K562 (cell line): ENCODE data around the gene NMT2. TPM values are rescaled to one million over a fixed set of nuclear protein-coding genes. Genes with fewer than 3 reads are reported as not detected.
A peak's percentile ranks its signal among the peaks of the same experiment; 100 is the strongest.

Experiments used
- ATAC-seq: fragments of 200-7000 bp; cut with Tn5 transposase; 3 replicates; pipeline ENCODE4 v1.9.1; 2020; ENCODE audit warnings: moderate library complexity
- BruUV-seq: library from RNA; stranded (reverse); fragments of 400-500 nt; replicated peaks from 2 replicates; lab custom pipeline; 2021; lab: Mats Ljungman, UMichigan
- CTCF ChIA-PET: fragments of 300-600 bp; formaldehyde crosslinking; extraction: SDS; loops from one replicate; lab custom pipeline; 2021; ENCODE audit warnings: low intra/inter-chr PET ratio; lab: Yijun Ruan, JAX
- POLR2A ChIA-PET: fragments of 300-600, 350-650 bp; sonication (Branson Sonifier 250); formaldehyde crosslinking; extraction: SDS; loops from one replicate; lab custom pipeline; 2021; ENCODE audit warnings: antibody characterized with exemption, inconsistent platforms; lab: Yijun Ruan, JAX
- DNase-seq, 4 experiments: peaks; one replicate each; pipeline versions ENCODE4 v3.0.0 to v3.0.0-alpha.2; 2011 to 2018; ENCODE audit warnings: low spot score in 3 of 4, mixed read lengths in 3 of 4; ENCODE audit errors: extremely low read depth in 1 of 4
- FAIRE-seq: peaks from 2 replicates; lab custom pipeline; 2011; peaks lifted over from hg19 to GRCh38; lab: Jason Lieb, UNC
- H2AFZ ChIP-seq: 2 replicates; pipeline ENCODE4 v1.6.0; 2011; ENCODE audit warnings: low read depth, low read length, control low read depth, inconsistent platforms
- H3K27ac ChIP-seq: fragments of 200-600 bp; 3 replicates; pipeline ENCODE4 v1.8.0; 2011; ENCODE audit warnings: low read depth, mild to moderate bottlenecking, control low read depth, inconsistent platforms, low read length, moderate library complexity, mixed read lengths; ENCODE audit errors: extremely low read depth
- H3K27me3 ChIP-seq, 2 experiments: fragments of 300-600 bp in 1 of 2; 2 replicates in 1 of 2; 3 replicates in 1 of 2; pipeline versions ENCODE4 v1.6.0 to v1.8.0; 2011; ENCODE audit warnings: inconsistent platforms in 2 of 2, low read length in 2 of 2, mild to moderate bottlenecking in 1 of 2, mixed read lengths in 1 of 2, moderate library complexity in 1 of 2; ENCODE audit not compliant: control insufficient read depth in 2 of 2, insufficient read depth in 2 of 2
- H3K36me3 ChIP-seq: fragments of 300-600 bp; 3 replicates; pipeline ENCODE4 v1.8.0; 2011; ENCODE audit warnings: mild to moderate bottlenecking, low read length, inconsistent platforms; ENCODE audit not compliant: control insufficient read depth, insufficient read depth
- H3K4me1 ChIP-seq, 2 experiments: fragments of 200-600 bp in 1 of 2; replicated peaks in 1 of 2; 2 replicates in 1 of 2; 3 replicates in 1 of 2; pipeline versions ENCODE4 v1.5.1 to v1.8.0; 2011; ENCODE audit warnings: inconsistent platforms in 2 of 2, low read length in 2 of 2, mild to moderate bottlenecking in 1 of 2, mixed read lengths in 1 of 2, moderate library complexity in 1 of 2; ENCODE audit not compliant: control insufficient read depth in 2 of 2, insufficient read depth in 2 of 2
- H3K4me2 ChIP-seq: 2 replicates; pipeline ENCODE4 v1.6.1; 2011; ENCODE audit warnings: low read length, control low read depth, inconsistent platforms, mixed read lengths; ENCODE audit not compliant: insufficient read depth
- H3K4me3 ChIP-seq: fragments of 200-600 bp; sonication (generic), shearing (Covaris generic); 2 replicates; pipeline ENCODE4 v1.5.1; 2016; ENCODE audit warnings: control low read depth, inconsistent platforms
- H3K79me2 ChIP-seq: fragments of 200-600 bp; 3 replicates; pipeline ENCODE4 v1.8.0; 2011; ENCODE audit warnings: low read length, inconsistent platforms; ENCODE audit not compliant: control insufficient read depth, insufficient read depth
- H3K9ac ChIP-seq, 2 experiments: 2 replicates each; pipeline versions ENCODE4 v1.6.0 to v1.6.1; 2011; ENCODE audit warnings: low read depth in 2 of 2, low read length in 2 of 2, control low read depth in 1 of 2, inconsistent platforms in 1 of 2, mild to moderate bottlenecking in 1 of 2, mixed read lengths in 1 of 2; ENCODE audit not compliant: insufficient read depth in 1 of 2
- H3K9me1 ChIP-seq: one replicate; pipeline ENCODE4 v1.6.0; 2011; ENCODE audit warnings: inconsistent platforms, mild to moderate bottlenecking, low read length, moderate library complexity; ENCODE audit not compliant: control insufficient read depth, insufficient read depth
- H3K9me3 ChIP-seq: replicated peaks from 2 replicates; pipeline ENCODE4 v1.5.1; 2011; ENCODE audit warnings: low read depth, low read length, inconsistent platforms; ENCODE audit not compliant: control insufficient read depth, insufficient read depth
- H4K20me1 ChIP-seq: replicated peaks from 2 replicates; pipeline ENCODE4 v1.6.1; 2011; ENCODE audit warnings: low read length, inconsistent platforms, mixed read lengths; ENCODE audit not compliant: control insufficient read depth, insufficient read depth
- ARID3B ChIP-seq: fragments of 250-450 bp; sonication (Bioruptor Pico); IDR thresholded peaks from 2 replicates; pipeline ENCODE4 v1.4.0; 2020; ENCODE audit warnings: borderline replicate concordance
- ATF7 ChIP-seq: fragments of 450-650 bp; IDR thresholded peaks from 2 replicates; pipeline ENCODE4 v1.7.1; 2014; ENCODE audit warnings: mild to moderate bottlenecking, moderate library complexity
- ELF4 ChIP-seq: fragments of 450-650 bp; formaldehyde crosslinking; IDR thresholded peaks from 2 replicates; pipeline ENCODE4 v1.4.0; 2022; ENCODE audit warnings: missing genetic modification characterization
- GTF2E2 ChIP-seq: fragments of 200-800 bp; sonication (Bioruptor generic); IDR thresholded peaks from 2 replicates; pipeline ENCODE4 v1.6.1; 2016; ENCODE audit warnings: missing genetic modification characterization, missing compliant biosample characterization
- HEY1 ChIP-seq: fragments of 250-450 bp; sonication (Bioruptor Pico); IDR thresholded peaks from 2 replicates; pipeline ENCODE4 v1.5.0; 2020; ENCODE audit warnings: mild to moderate bottlenecking, moderate library complexity, borderline replicate concordance
- HOXB6 ChIP-seq: fragments of 250-450 bp; sonication (Bioruptor Pico); IDR thresholded peaks from 2 replicates; pipeline ENCODE4 v1.5.1; 2022; ENCODE audit warnings: mild to moderate bottlenecking, borderline replicate concordance
- IRF2 ChIP-seq: sonication (generic); formaldehyde crosslinking; IDR thresholded peaks from 2 replicates; pipeline ENCODE4 v1.8.1; 2022; ENCODE audit warnings: mild to moderate bottlenecking, missing genetic modification reagents
- KLF10 ChIP-seq: fragments of 250-450 bp; sonication (Bioruptor Pico); IDR thresholded peaks from 2 replicates; pipeline ENCODE4 v1.6.1; 2021; ENCODE audit warnings: matching md5 sums
- OTX1 ChIP-seq: fragments of 450-650 bp; formaldehyde crosslinking; IDR thresholded peaks from 2 replicates; pipeline ENCODE4 v1.4.0; 2022; ENCODE audit warnings: mild to moderate bottlenecking
- TRIM25 ChIP-seq: fragments of 450-650 bp; IDR thresholded peaks from 2 replicates; pipeline ENCODE4 v1.7.0; 2016; ENCODE audit warnings: borderline replicate concordance
- ZNF263 ChIP-seq: sonication (generic); formaldehyde crosslinking; IDR thresholded peaks from 2 replicates; pipeline ENCODE4 v1.8.0; 2022; ENCODE audit warnings: mild to moderate bottlenecking, missing genetic modification reagents, borderline replicate concordance
- ZNF395 ChIP-seq: fragments of 200-800 bp; sonication (Bioruptor generic); IDR thresholded peaks from 2 replicates; pipeline ENCODE4 v1.6.1; 2017; ENCODE audit warnings: missing genetic modification characterization, missing compliant biosample characterization
- WGBS: fragments of 100-300 bp; shearing (Covaris generic); methylation state at CpG from one replicate; pipeline ENCODE4 v1.1.6; 2016; ENCODE audit warnings: low coverage, mixed read lengths; ENCODE audit not compliant: insufficient coverage; ENCODE audit errors: missing lambda C conversion rate; 5-methylcytosine and 5-hydroxymethylcytosine counted together
- in situ Hi-C: fragments of 300-500 bp; cut with MboI; formaldehyde crosslinking; loops from 4 replicates; pipeline ENCODE4 v1.15.0; 2018; ENCODE audit warnings: inconsistent platforms, mixed read lengths
- intact Hi-C: fragments of 100-400 bp; cut with micrococcal nuclease; formaldehyde crosslinking; loops from 2 replicates; pipeline ENCODE4 v1.14.2; 2022
- polyA plus RNA-seq, 8 experiments: library from polyadenylated mRNA; depleted of rRNA in 4 of 8; stranded (reverse) in 5 of 8; unstranded in 3 of 8; fragments of >200 nt; fragmentation: Nextera tagmentation in 2 of 8; fragmentation: Illumina TruSeq in 1 of 8; extraction: Ambion mirVana in 2 of 8; extraction: Trizol in 1 of 8; gene quantifications; 2 replicates each; pipeline versions ENCODE4 v1.2.1 to v1.2.3, GENCODE V29; 2011 to 2014; ENCODE audit warnings: inconsistent platforms in 1 of 8, missing spikeins in 1 of 8
- total RNA-seq, 7 experiments: library from RNA; depleted of rRNA in 6 of 7; stranded (reverse); fragments of >200 nt in 6 of 7; fragmentation: Illumina TruSeq in 2 of 7; extraction: Trizol in 2 of 7; gene quantifications; 2 replicates each; pipeline versions ENCODE4 v1.2.1 to v1.2.3, GENCODE V29; 2011 to 2021; ENCODE audit warnings: low replicate concordance in 1 of 7
- TF ChIP-seq, protein P1 (sequence below): IDR thresholded peaks from 2 replicates; pipeline ENCODE4 v1.6.1; 2016; ENCODE audit warnings: missing genetic modification characterization, missing compliant biosample characterization

NMT2 gene
- total and polyA plus RNA-seq, 9 of the 15 experiments (the other 6 are each of a cell fraction or from before 2014, with no cell fraction given), result 5.2 to 15.9 (median 10.8) TPM

DNA sequence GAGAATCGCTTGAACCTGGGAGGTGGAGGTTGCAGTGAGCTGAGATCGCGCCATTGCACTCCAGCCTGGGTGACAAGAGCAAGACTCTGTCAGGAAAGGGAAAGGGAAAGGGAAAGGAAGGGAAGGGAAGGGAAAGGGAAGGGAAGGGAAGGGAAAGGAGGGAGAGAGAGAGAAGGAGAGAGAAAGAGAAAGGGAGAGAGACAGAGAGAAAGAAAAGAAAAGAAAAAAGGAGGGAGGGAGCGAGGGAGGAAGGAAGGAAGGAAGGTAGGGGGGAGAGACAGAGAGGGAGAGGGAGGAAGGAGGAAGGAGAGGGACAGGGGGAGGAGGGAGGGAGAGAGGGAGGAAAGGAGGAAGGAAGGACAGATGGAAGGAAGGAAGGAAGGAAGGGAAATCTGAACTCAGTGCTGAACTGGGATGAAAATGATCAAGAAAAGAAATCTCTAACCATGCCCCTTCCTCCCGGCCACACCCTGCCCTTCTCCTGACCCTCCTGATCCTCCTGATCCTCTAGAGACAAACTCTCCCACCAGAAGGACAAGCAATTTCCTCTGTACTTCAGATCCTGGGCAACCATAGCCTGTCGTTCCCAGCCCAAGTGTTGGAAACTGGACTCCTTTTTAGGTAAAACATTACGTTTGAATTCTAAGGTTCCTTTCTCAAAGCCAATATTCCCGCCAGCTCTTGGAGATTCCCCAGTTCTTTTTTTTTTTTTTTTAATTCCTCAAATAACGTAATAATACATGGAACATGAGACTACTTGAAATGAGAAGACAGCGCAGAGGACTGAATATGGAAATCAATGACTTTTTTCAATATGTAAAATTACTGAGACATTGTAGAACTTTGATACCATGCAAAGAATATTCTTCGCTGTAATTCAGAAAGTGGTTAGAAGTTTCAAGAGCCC, 32.1 kb downstream of the NMT2 start:
- no peak for TF ChIP-seq IRF2 (CRISPR knock-in tag)
- TF ChIP-seq ARID3B (CRISPR knock-in tag), result no peak
- 0 out of 2 replicates have a peak, but pooled peaks have one; percentile 9 for TF ChIP-seq OTX1 (CRISPR knock-in tag)
- no peak for TF ChIP-seq ZNF395 (CRISPR knock-in tag)
- TF ChIP-seq KLF10 (CRISPR knock-in tag), result no peak
- peak; percentile 34; the same call in 1 of the 2 replicates for TF ChIP-seq ZNF263
- TF ChIP-seq TRIM25, result no peak
- no peak for TF ChIP-seq GTF2E2 (tag)
- 0 out of 2 replicates have a peak, but pooled peaks have one; percentile 21 for TF ChIP-seq ELF4 (CRISPR knock-in tag)
- TF ChIP-seq HOXB6 (CRISPR knock-in tag), result no peak
- TF ChIP-seq HEY1, result no peak
- TF ChIP-seq, protein P1, sequence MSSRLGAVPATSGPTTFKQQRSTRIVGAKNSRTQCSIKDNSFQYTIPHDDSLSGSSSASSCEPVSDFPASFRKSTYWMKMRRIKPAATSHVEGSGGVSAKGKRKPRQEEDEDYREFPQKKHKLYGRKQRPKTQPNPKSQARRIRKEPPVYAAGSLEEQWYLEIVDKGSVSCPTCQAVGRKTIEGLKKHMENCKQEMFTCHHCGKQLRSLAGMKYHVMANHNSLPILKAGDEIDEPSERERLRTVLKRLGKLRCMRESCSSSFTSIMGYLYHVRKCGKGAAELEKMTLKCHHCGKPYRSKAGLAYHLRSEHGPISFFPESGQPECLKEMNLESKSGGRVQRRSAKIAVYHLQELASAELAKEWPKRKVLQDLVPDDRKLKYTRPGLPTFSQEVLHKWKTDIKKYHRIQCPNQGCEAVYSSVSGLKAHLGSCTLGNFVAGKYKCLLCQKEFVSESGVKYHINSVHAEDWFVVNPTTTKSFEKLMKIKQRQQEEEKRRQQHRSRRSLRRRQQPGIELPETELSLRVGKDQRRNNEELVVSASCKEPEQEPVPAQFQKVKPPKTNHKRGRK (tag), result peak; percentile 81
- TF ChIP-seq ATF7, result no peak
- H3K27ac ChIP-seq, result no peak overlapping the region
- 55% methylated on average over 11 of the region's 11 CpGs for WGBS
- no peak overlapping the region for H3K4me2 ChIP-seq
- H3K9me1 ChIP-seq, result no peaks in the 10 kb centered on the region
- H4K20me1 ChIP-seq, result no peaks in the 10 kb centered on the region
- intact Hi-C loops, result no loop called here
- no peak overlapping the region for H3K4me3 ChIP-seq
- H3K36me3 ChIP-seq, result peaks cover 21% of the 10 kb centered on the region; the same call in 1 of the 3 replicates
- no peaks in the 10 kb centered on the region; a peak in 1 of 5 replicates for H3K4me1 ChIP-seq
- no peaks in the 10 kb centered on the region for H3K27me3 ChIP-seq
- in situ Hi-C loops, result no loop called here
- FAIRE-seq (no peak), DNase-seq (no peak), ATAC-seq (no peak)
- ChIA-PET POLR2A (interaction anchor here (0.6 to 1.6 kb wide), 2 partner anchors 16 to 21 kb away, joined by 3 to 4 read pairs; no protein-coding TSS in a partner anchor), CTCF (interaction anchor here (0.7 to 0.8 kb wide), 2 partner anchors 32 to 1556 kb away, joined by 3 to 5 read pairs; partner anchors contain the start of gene NMT2)
- no peaks in the 10 kb centered on the region for H3K79me2 ChIP-seq
- H3K9ac ChIP-seq, result no peak overlapping the region
- H3K9me3 ChIP-seq, result no peaks in the 10 kb centered on the region
- no TSS peak for BruUV-seq
- no peak overlapping the region for H2AFZ ChIP-seq
